Endothelial cell of umbilical vein (primary cell): ENCODE results near the gene IL36RN.

Experiments
- CTCF ChIP-seq, 2 donors: IDR thresholded peaks; 1 replicate in 1 of 2; 2 replicates in 1 of 2; pipeline ENCODE4 v1.5.1; 2011; ENCODE audit warnings: low read length in 2 of 2, mild to moderate bottlenecking in 2 of 2, moderate library complexity in 2 of 2, control low read depth in 1 of 2, inconsistent platforms in 1 of 2, low read depth in 1 of 2; ENCODE audit not compliant: insufficient read depth in 1 of 2; ENCODE audit errors: extremely low read depth in 1 of 2
- EZH2 ChIP-seq: IDR thresholded peaks from 2 replicates; pipeline ENCODE4 v1.6.1; 2012; ENCODE audit warnings: borderline replicate concordance, low read depth, mild to moderate bottlenecking, moderate library complexity, low read length, inconsistent platforms; ENCODE audit not compliant: severe bottlenecking
- JUN ChIP-seq: IDR thresholded peaks from 2 replicates; pipeline ENCODE4 v1.6.1; 2011; ENCODE audit warnings: borderline replicate concordance, low read depth; ENCODE audit not compliant: insufficient read length, insufficient read depth
- MYC ChIP-seq: IDR thresholded peaks from one replicate; pipeline ENCODE4 v1.6.1; 2011; ENCODE audit warnings: mild to moderate bottlenecking, low read depth, low read length
- POLR2A ChIP-seq: IDR thresholded peaks from 2 replicates; pipeline ENCODE4 v1.6.1; 2012; ENCODE audit warnings: low read depth, mild to moderate bottlenecking, control low read depth, low read length
- POLR2AphosphoS5 ChIP-seq: IDR thresholded peaks from 2 replicates; pipeline ENCODE4 v1.6.1; 2012; ENCODE audit warnings: low read depth, mild to moderate bottlenecking, control low read depth, low read length, moderate library complexity; ENCODE audit not compliant: insufficient read depth

GRCh38 chr2:113070606-113070975 lies 11.6 kb downstream of the IL36RN start:
- TF ChIP-seq CTCF (IDR thresholded peaks at IDR 0.05; ENCODE audit: extremely low read depth in 1 of 2, insufficient read depth in 1 of 2, low read depth in 1 of 2, low read length in 2 of 2): no peak
- no peak for TF ChIP-seq POLR2A
- TF ChIP-seq EZH2: no peak
- no peak for TF ChIP-seq JUN
- no peak for TF ChIP-seq POLR2AphosphoS5
- no peak for TF ChIP-seq MYC
